ENCODE measurements around the gene PHLPP1.
"Not testable (repeated sequence)": the region's sequence is repeated elsewhere in the genome, so short reads cannot be mapped to it uniquely, and the experiment has no call there.

PHLPP1 gene

DNA sequence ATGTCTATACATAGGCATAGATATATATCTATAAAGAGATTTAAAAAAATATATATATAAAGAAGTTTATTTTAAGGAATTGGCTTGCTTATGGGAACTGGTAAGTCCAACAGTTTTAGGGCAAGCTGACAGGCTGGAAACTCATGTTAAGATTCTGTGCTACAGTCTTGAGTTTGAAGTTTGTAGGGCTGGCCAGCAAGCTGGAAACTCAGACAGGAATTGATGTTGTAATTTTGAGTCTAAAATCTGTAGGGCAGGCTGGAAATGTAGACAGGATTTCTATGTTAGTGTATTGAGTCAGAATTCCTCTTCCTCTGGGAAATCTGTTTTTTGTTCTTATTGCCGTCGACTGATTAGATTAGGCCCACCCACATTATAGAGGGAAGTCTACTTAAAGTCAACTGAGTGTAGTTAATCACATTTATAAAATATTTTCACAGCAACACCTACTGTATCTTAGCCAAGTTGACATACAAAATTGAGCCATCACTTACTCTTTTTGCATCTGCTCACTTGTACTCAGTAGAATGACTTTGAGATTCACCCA, 60.8 kb downstream of the PHLPP1 start:
- no peak for DNase-seq

DNA sequence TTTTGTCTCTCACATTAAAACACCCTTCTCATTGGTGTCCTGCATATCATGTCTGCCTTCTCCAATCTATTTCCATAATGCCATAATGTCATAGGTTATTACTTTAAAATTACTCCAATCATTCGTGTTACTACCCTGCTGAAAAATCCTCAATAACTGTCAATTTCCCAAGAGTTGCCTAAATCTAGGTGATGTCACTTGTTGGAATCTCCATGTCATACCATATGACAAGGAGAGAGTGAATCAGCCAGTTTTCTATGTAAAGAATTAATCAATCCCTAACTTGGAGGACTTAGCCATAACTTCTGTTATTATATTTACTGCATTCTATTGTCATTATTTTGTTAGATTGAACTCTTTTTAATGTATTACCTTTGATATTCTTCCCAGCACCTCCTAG, 62.5 kb downstream of the PHLPP1 start:
- no peak for DNase-seq

DNA sequence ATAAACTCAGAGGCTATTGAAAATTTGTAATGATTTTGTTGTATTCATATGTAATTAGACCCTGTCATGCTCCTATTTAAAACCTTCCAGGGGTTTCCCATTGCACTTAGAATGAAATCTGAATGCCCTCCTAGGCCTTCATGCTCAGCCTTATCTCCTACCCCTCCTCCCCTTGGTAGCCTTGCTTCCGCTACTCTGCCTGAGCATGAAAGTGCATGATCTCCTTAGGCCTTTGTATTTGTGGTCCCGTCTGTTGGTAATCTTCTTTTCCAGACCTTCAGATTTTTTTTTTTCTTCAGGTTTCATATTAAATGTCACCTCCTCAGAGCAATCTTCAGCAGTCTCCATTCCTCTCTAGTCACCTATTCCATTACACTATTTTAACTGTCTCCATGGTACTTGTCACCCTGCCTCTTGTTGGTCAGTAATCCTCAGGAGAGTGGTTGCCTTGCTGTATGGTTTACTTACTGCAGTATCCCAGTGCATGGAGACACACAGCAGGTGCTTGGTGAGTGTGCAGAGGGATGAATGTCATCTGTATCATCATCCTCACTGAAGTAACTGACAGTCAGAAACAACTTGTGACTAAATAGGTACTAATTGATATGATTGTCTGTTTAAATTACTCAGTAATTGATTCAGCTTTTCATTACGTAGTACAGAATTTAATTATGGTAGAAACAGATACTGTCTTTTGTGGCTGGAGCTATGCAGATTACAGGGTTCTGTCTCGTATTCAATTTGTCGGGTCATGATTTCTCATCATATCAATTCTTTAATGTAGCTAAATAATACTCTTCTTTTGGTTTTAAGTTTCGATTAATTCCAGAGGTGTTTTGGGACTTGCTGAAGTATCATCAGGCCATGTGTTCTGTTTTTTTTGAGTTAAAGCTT, 63.9 kb downstream of the PHLPP1 start:
- DNase-seq: no peak

DNA sequence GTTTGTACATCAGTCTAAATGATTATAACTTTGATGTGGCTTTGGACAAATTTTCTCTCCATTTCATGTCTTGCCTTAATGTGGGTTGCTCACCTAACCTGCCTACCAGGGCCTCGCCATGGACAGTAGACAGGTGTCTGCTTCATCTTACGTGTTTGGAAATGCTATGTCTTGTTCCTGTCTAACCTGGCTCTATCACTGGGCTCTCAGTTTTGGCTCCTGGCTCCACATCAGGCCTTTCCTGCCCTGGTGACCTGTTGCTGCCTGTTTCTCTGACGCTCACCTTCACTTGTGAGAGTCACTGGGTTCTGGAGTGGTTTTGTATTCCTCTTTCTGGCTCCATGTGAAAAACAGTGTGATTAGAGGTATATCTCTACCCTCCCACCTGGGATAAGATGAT, 65.9 kb downstream of the PHLPP1 start:
- no peak for DNase-seq

DNA sequence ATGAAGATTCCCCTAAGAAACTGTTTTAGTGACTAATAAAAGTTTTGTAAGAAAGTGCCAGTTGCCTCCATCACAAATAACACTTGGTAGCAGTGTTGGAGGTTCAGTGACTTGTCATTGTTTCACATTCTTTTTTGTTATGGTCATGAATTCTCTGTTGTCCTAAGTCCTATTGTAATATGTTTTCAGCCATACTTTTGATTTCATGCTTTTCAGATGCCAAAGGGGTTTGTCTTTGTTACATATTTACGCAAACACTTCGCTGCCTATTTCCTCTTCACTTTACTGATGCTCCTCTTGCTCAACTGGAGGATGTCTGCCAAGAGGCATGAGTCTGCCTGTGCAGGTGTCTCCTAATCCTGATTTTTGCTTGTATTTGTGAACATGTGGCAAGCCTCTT, 66.6 kb downstream of the PHLPP1 start:
- no peak for DNase-seq

DNA sequence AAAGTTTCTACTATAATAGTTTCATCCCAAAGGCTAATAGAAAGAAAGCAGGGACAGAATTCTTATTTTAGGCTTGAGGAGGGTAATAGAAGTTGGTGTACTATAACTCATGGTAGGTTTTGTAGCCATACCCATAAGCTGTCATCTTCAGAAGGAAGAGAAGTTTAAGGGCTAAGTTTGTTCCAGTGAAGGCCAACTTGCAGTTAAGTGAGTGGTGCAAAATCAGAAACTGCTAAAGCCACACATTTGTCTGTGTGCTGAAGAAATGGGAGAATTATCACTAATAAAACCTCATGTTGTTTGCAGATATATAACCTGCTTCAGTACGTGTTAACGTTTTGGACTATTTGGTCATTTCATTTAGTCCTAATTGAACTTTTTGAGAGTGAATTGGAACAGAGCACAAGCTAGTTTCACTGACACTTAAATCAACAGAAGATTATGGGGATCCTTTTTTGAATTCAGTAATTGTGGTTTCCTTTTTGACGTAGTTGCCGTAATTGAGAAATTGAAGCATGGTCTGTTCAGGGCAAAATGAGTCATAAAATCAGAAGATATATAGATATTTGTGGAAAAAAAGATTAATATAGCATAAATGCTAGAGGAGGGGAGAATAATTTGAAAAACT, 69.1 kb downstream of the PHLPP1 start:
- no peak for DNase-seq

DNA sequence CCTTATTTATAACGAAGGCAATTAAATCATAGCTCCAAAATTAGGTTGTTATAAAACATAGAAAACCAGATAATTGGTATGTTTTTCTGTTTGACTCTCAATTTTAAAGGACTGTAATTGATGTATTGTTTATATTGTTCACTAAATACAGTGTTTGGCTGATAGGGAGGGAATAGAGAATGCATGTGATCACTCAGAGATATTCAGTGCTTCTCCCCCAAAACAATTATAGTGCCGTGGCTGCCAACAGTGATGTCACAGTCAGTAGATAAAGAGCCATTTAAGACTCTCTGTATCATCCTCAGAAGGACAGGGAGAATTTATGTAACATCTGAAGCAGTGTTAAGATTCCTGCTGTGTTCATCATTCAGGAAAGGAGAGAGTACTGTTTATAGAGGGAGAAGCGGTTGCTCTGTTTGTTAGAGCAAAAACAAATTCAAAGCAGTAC, 69.6 kb downstream of the PHLPP1 start:
- no peak for DNase-seq

DNA sequence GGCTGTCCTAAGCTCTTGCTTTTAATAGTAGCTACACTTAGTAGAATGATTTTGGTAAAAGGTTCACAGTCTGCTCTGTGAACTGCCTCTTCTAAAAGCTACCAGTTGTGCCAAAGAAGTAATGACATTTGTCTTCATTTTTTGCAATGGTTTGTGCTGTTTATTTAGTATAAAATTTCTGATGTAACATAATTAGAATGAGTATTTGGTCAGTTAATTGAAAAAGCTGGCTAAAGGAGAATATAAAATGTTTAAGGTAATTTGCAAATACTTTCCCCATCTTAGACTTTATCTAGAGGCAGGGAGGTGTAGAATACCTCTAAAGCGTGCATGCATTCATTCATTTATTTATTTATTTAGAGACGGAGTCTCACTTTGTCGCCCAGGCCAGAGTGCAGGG, 71.3 kb downstream of the PHLPP1 start:
- DNase-seq: no peak

DNA sequence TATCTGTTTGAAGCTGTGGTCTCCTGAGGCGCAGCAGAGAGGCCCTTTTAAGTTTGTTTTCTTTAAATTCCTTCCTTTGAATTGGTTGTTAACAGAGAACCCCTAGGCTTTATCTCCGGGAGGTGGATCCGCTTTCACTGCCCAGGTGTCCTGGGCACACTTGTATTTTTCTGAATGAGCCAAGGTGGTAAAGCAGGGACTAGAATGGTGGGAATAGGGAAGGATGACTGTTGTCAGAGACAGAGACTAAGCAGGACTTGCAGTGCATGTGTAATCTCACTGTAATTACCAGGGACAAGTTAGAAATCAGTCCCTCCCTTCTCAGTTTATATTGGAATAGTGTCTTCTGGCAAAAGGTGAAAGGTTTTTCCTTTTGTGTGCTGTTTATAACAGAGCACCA, 72.8 kb downstream of the PHLPP1 start:
- DNase-seq: no peak

DNA sequence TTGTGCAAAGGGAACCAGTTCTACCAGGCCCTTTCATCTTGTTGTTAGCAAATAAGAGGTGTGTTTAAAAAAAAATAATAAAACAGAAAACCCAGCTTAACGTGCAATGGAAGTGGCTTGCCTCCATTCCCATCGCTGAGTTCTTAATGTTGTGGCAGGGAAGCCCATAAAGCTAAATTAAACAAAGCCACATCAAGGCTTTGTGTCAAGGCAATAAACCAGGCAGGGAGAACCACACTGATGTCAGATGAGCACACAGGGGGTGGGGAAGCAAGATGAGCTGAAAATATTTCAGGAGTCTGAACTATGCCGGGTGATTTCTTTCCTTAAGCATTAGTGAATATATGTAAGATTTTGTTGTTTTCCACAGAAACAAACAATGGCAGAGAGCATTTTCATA, 73.5 kb downstream of the PHLPP1 start:
- DNase-seq: no peak

DNA sequence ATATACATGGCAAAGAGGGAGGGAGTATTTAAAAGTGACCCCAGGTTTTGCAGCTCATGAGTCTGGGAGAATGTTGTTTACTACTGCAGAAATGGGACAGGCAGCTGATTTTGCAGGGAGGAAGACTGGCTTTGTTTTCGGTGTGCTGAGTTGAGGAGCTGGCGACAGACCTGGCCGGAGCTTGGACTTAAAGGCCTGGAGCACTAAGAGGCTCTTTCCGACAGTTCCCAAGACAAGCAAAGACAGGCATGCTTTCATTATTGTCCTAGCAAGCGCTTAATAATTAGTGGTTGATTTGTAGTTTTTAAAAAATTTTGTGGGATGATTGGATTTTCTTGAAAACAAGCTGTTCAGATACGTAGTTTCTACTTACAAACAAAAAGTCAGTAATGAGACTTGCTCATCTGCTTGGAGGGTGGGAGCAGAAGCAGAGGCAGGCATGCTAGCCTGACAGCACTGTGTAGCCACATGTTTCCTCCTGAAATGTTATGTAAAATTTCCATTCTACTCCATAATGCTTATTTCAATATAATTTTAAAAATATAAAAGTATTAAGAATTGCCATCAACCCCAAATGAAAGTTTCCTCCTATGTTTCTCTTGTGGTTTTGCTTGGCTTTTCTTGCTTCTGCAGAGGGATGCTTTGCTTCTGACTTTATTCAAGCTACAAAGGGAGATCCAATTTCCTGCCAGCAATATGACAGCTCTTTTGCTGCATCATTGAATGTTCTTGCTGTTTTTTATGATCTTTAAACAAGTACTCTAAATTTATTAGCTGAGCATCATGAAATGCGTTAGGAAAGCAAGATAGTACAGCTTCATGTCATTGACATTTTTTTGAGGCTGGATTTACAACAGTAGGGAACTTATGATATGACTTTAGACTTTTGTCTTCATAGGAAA, 75.8 kb downstream of the PHLPP1 start:
- no peak for DNase-seq

DNA sequence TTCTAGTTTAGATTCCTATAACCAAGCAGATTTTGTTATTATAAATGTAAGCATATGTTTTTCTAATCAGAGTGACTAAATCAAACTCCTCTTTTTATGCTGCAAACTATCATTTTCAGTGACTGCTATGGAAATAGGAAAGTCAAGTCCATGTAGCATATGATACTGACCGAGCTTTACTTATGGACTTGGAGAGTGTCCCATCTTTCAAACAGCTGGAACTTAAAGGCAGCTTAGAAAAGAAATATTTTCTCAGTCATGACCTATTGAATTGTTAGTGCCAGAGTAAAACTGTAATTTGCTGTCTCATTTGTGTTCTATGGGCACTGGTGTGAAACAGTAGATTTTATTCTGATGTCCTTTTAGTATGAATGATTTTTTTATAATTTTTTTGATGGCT, 76.7 kb downstream of the PHLPP1 start:
- no peak for DNase-seq

DNA sequence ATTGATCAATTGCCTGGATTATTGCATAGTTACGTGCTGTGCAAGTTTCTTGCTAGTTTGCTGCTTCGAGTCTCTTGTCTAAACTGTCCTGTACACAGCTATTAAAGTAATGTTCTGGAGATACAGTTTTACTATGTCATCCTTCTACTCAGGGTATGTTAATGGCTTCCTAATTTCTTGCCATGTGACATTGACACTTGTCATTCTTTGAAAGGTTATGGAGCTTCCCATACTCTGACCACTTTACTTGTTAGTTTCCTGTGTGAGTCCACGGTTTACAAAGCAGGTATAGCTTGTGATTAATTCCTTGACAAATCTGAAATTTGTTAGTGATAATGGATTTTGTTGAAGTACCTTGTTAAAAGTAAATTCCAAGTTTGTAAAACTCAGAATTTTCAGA, 80.5 kb downstream of the PHLPP1 start:
- DNase-seq: no peak

DNA sequence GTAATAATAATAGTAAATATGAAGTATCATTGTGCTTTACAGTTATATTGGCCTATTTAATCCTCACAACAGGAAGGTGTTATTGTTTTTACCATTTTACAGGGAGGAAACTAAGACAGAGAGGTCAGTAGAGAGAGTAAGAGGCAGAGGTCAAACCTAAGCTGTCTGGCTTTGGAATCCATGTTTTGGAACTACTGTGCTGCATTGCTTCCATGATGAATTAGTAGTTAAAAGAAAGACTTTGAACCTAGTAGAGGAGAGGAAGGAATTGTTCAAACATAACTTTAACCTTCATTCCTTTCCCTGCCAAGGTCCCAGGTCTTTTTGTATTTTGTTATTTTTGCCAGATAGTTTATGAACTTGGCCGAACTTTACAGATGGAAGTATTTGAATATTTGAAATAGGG, 80.9 kb downstream of the PHLPP1 start:
- DNase-seq: no peak

DNA sequence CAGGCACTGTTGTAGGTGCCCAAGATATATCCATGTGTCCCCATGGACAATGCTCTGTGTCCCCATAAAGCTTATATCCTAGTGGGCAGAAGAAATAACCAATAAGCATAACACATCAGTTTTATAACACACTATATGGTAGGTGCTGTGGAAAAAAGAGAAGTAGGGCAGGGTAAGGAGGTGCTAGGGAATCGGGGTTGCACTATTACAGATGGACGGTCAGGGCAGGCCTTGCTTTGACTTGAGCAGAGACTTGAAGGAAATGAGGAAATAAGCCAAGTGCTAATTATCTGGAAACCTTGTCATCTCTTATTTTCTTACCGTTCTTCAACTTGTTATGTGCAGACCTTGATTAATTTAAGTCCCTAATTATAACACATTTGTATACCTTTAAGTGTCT, 82.0 kb downstream of the PHLPP1 start:
- no peak for DNase-seq

DNA sequence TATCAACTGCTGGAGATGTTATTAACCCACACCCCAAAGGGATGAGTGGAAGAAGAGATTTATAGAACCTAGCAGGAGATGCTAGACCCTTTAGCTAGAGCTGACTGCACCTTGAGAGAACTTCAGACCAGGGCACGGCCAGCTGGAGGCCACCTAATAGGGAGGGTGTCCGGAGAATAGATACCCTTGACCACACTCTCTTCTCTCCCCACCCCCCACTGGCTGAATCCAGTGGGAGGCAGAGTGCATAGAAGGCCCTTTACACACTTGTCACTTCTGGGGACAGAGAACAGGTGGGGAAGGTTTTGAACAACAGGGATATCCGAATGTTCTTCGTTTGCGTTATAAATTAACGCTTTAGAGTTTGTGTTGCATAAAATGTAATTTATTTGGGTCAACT, 84.6 kb downstream of the PHLPP1 start:
- no peak for DNase-seq

DNA sequence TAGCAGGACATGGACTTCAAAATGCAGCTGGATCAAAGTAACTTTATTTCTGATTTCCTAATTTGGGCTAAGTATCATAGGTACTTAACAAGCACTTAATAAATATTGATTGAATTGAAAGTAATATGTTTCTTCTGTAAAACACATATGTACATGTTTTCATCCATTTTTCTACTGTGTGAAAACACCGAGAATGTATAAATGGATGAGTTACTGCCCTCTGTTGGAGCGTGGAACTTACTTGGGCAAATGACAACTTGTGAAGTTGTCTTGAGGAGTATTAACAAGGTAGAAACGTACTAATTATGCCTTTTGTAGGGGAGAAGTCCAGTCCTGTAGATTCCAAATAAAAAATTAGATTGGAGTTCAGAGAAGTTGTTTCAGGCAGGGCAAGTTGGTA, 87.2 kb downstream of the PHLPP1 start:
- DNase-seq: no peak

DNA sequence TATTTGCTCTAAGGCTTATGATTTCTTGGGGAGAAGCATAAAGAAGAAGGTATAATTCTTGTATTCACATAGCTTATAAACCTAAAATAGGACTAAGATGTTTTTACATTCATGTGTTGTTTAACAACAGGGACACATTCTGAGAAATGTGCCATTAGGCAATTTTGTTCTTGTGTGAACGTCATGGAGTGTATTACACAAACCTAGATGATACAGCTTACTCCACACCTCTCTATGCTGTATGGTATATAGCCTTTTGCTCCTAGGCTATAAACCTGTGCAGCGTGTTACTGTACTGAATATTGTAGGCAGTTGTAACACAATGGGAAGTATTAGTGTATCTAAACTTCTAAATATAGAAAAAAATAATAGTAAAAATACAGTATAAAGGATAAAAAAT, 92.1 kb downstream of the PHLPP1 start:
- no peak for DNase-seq

DNA sequence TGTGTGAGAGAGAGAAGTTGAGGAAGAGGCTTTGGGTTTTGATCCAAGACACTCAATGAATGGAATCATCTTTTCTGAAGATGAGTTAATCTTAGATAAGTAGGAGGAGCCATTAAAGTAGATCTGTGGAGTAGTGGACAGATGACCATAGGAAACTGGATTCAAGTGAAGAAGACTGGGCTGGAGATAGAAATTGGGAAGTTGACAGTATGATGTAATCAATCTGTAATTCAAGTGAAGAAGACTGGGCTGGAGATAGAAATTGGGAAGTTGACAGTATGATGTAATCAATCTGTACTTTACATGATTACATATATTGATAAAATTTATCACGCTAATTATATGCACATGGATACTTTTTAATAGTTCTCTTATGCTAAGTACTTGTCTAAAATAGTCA, 92.8 kb downstream of the PHLPP1 start:
- DNase-seq: no peak

DNA sequence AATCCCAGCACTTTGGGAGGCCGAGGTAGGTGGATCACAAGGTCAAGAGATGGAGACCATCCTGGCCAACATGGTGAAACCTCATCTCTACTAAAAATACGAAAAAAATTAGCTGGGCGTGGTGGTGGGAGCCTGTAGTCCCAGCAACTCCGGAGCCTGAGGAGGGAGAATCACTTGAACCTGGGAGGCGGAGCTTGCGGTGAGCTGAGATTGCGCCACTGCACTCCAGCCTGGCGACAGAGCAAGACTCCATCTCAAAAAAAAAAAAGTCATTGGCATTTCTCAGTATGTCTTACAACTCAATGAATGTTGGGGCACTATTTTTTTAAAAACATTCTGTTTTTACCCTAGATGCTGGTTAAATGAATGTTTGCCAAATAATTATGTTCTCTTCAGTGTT, 94.1 kb downstream of the PHLPP1 start:
- not testable (repeated sequence) for DNase-seq

DNA sequence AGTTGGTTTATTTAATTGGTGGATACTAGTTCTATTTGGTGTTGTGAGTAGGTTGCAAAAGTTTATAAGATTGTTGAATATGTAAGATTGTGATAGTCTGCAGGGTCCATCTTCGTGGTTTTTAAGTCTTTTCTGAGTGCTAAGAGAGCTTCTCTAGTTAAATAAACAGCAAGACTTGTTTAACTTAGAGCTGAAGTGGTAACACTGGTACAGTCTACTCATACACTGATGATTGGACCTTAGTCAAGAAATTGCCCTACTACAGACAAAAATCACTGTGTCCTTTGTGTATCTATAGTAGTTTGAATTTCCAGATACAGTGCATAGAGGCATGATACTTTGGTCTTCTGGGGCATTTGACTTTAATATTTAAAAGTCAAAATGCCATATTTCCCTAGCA, 94.6 kb downstream of the PHLPP1 start:
- DNase-seq: no peak

DNA sequence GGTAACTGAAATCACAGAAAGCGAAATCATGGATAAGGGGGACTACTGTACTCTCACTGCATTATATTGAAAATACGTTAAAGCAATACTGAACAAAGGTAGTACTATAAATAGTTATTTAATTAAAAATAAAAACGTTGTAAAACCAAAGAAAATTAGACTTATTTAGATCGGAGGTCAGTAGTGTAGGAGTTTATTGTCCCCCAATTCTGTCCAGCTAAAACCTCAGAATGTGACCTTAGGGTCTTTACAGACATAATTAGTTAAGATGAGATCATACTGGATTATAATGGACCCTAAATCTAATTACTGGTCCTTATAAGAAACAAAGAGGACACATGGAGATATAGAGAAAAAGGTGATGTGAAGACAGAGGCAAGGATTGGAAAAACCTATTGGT, 95.3 kb downstream of the PHLPP1 start:
- no peak for DNase-seq

DNA sequence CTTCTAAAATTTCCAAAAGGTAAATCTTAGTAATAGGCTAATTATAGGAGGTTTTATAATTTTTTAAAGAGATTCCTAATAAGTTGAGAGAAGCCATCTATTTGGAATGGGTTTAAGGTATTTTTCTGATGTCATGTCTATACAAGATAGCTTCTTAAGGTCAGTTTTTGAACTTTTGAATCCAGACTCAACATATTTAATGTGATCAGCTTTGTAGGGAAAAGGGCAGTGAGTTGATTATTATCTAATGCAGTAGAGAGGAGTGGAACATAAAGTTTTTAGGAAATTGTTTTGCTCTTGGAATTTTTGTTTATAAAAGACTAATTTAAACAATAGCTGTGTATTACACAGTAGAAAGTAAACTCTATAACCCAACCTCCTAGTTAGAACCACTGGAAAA, 96.3 kb downstream of the PHLPP1 start:
- no peak for DNase-seq
